Inferior parietal cortex (tissue), 1 donor: ENCODE data around the gene CNTF.

ENCODE experiments used
- DNase-seq: peaks from one replicate; pipeline ENCODE4 v3.0.0-alpha.2; 2016; ENCODE audit errors: extremely low spot score

The CNTF gene

DNA sequence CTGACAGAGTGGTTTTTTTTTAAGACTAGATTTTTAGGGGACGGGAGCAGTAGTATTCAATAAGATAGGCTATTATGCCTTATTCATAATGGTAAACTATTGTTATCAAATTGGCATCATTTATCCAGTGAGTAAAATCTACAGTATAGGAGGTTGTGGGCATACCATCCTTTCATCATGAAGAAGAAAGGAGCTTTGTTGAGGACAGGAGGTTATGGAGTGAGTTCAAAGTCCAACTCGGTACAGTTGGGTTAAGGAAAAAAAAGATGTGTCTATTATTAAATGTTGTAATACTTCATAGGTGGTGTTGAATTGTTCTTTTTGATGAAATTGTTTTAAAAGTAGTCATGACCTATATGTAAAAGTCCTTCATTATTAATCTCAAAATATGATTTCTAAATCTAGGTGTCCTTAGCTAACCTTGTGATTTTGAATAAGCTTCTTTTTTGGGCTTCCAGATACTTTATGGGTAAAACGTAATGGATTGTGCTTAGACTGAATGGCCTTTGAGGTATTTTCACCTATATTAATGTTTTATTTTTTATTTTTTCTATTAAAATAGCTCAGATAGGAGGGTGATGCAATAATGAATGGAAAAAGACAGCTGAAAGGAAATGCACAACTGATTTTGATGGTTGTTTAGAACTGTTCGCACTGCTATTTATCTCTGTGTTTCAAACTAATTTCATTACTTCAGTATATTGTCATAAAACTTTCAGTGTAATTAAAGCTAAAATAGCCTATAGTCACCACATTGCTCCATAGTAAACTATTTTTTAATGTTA, 15.3 kb upstream of the CNTF start:
- no peak for DNase-seq

DNA sequence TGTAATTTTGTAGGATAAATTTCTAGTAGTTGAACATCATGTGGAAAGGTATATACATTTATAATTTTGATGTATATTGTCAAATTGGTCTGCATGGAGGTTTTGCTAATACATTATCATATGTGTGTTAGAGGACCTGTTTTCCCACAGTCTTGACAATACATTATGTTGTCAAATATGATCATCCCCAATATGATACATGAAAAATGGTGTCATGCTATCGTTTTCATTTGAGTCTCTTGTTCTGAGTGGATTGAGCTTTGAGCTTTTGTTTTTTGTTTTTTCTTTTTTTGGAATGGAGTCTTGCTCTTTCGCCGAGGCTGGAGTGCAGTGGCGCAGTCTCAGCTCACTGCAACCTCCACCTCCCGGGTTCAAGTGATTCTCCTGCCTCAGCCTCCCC, 14.1 kb upstream of the CNTF start:
- DNase-seq, result no peak

DNA sequence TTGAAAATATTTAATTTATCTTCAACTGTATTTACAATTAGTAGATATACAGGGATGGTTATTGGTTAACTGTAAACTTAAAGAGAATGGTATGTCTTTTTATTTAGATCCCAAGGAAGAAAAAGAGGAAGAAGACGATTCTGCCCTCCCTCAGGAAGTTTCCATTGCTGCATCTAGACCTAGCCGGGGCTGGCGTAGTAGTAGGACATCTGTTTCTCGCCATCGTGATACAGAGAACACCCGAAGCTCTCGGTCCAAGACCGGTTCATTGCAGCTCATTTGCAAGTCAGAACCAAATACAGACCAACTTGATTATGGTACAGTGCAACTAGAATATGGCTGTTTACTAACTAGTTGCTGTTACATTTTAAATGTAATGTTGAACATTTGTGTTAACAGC, 12.7 kb upstream of the CNTF start:
- DNase-seq, result no peak

DNA sequence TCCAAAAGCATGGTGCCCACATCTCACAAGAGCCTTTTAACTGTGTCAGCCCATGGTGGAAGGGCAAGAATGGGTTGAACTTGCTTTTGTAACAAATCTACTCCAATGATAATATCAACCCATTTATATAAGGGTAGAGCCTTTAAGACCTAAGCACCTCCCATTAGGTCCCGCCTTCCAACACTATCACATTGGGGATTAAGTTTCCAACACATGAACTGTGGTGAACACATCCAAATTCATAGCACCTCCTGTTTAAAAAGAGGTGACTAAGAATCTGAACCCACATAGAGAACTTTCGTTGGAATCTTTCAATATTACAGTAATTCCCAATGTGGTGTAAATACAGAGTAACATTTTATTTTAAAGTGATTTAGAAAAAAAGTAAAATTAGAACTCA, 9.2 kb upstream of the CNTF start:
- DNase-seq, result no peak

DNA sequence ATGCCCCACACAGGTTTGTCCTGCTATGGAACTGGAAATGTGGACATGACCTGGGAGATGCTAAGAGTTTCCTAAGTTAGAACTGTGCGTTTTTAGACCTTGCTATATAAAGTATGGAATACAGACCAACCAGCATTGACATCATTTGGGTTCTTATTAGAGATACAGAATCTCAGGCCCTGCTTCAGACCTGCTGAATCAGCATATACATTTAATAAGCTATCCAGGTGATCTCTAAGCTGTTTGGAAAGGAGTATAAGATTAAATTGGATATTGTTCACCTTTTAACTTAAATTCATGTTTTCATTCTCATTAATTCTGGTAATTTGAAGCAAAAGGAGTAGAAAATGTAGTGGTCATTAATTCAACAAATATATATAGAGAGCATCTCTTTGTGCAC, 6.9 kb upstream of the CNTF start:
- no peak for DNase-seq

DNA sequence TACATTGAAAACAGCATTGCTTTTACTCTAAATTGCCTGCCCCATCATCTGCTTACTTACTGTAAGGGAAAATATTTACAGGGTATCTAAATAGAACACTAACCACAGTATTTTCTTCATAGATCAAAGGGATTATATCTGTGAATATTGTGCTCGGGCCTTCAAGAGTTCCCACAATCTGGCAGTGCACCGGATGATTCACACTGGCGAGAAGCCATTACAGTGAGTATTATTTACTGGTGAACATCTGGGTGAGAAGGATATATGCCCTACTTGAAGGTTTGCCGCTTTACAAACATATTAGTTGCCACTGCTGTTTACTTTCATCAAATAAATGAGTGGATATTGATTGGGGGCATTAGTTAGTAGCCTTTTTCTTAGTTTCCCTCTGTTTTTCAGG, 5.9 kb upstream of the CNTF start:
- DNase-seq, result peak; percentile 23

DNA sequence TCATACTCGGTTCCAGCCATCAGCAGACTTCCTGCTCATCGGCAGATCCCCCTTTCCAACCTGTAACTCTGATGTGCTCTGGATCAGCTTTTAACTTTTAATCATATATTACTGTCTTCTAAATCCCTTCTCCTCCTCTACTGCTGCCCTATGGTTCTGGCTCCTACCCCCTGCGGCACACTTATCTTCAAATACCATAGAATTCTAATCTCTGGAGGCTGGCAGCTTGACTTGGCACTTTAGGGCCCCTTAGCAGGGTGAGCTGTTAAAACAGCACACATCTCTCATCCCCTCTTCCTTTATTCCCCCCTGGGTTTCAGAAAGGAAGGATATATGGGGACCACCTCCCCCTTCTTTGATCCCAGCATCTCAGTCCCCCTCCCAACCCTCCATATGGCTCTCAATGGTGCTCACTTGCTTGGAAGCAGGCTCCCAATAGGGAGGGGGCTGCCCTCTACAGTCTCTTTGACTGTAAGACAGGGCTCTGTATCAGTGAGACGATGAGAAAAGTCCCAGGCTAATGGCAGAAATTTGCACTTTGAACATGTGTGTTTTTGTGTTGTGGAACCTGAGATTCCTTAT, 4.4 kb upstream of the CNTF start:
- DNase-seq, result no peak

DNA sequence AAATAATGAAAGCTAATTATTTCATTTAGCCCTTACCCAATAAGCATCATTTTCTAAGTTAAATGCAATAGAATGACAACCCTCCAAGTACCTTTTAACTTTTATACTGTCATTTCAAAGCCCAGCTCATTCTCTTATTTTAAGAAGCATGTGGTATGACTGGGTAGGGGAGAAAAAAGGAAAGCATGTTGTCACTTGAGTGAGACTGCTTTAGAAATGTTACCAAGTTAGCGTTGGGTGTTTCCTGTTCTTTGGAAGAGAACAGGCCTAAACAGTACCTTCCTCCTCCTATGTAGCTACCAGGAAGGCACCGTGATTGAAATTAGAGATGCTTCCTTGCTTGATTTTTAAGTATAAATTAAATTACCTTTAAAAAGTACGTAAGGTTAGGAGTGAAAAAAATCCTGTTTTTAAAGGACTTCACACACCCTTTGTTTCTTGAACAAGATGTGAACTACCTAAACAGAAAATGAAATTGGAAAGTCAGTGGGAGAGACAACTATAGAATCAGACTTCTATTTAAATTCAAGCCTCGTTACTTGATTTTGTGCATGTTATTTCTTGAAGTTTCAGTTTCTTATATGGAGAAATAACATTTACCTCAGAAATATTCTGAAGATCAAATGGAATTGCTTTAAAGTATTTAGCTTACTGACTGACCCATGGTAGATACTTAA, 741 bp upstream of the CNTF start:
- DNase-seq, result no peak

DNA sequence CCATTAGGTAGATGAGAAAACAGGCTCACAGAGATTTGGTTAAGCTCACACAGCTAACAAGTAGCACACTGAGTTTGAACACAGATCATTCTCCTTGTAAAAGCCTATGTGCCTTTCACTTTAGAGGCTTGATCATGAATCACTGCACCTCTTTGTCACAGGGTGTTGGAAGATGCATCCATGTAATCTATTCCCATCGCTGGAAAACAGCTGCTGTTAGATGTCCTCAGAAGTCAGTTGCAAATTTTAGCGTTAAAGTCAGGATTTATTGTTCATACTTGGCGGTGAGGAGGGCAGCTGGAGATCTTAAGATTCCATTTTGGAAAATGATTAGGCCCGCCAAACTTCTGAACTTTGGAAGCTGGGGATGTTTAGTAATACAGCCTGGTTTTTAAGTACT, 2.6 kb downstream of the CNTF start:
- DNase-seq, result no peak

DNA sequence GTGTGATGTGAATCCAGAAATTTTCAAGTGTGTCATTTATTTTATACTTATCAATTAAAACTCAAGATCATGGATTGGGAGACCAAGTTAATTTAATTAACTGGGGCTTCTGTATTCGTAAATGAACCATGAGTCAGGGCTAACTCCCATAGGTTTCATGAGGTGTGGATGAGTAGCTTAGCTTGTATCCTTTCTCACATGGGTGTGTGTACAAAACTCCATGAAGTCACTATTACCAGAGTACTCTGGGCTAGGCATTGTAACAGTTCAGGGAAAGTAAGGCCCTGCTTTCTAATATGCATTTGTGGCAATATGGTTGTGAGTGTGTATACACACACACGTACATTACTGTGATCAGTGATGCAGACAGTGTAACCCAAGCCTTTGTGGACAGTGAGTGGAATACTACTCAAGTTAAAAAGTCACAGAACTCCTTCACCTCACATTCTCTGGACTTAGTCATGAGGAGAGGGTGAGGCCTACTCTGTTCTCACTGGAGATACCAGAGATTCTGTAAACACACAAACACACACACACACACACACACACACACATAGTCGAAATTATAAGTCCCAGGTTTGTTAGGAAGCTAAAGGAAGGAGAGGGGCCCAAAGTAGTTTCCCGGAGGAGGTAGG, 3.5 kb downstream of the CNTF start:
- no peak for DNase-seq

DNA sequence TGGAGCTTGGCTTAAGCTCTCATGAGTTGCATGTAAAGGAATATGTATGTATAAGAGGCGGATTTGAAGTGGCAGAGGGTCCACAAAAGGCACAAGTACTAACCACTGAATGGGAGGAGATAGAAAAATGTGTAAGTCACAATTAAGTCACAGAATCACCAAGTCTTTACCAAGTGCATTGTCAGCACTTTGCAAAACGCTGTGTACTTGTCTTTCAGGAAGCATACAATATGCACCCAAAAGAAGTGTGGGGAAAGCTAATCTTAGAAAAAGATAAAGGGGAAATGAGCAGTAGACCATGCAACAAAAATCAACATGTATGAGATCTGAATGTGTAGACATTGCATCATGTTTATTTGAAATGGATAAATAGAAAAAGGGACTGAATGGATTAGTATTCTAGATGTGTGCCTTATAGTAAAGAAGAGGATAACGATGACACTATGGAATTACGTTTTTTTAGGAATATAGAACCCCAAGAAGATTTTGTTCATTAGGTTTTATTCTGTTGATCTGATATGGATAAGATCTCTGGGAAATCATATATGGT, 4.5 kb downstream of the CNTF start:
- no peak for DNase-seq

DNA sequence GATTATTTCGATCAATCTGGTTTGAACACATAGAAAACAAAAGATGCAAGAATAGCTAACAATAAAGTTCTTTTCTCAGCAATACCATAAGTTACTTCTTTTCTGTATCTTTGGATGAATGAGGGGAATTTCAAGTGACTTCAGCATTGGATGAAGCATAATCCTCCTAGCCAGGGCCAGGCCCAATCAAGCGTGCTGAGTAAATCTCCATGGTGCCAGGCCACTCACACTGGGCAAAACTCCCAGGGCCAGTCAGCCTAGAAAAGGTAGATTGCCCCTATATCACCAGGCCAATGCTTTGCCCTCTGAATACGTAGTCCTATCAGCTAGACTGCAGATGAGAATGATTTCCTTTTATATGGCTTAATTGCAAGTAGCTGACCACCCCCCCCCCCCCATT, 6.0 kb downstream of the CNTF start:
- no peak for DNase-seq

DNA sequence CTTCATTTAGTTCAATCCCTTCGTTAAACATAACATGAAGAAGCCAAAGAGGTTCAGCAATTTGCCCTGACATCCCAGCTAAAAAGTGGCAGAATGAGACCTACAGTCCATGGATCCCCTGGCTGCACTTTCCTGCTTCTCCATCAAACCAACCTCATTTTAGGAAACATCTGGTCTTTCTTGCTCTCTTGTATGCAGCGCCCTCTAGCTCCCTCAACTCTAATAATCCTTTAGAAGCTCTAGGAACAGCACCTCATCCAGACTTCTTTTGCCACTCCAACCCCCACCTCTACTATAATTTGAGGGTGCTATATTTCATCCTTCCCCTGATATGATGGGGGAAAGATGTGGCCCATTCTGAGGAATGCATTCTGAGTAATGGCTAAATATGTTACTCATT, 7.4 kb downstream of the CNTF start:
- peak; percentile 33 for DNase-seq

DNA sequence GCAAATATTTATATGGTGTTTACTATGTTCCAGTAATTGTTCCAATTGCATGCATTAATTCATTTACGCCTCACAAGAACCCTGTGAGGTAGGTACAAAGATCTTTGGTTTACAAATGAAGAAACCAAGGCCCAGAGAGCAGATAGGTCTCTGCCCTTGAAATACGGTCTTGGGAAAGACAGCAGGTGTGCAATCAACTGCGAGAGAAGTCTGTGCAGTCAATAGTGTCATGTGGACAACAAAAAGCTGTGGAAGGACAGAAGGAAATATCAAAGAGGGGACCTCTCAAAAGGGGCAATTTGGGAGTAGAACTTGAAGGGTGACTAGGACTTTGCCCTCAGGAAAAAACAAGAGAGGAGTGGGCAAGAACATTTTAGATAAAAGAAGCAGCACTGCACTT, 8.9 kb downstream of the CNTF start:
- DNase-seq, result no peak

DNA sequence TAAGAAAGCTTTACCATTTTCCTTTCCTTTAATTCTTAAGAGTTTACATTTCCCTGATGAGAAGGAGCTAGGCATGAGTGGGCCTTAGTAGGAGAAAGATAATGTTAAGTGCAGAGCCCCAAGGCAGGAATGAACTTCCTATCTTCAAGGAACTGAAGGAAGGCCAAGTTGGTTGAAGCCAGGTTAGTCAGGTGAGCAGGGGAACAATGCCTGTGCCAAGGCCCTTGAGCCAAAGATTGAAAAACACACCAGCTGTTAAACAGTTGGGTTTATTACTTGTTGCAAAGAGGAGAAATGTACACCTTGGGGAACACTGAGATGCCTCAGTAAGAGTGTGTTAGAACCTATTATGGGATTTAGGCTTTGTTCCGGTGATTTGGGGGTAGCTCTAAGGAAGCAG, 10.0 kb downstream of the CNTF start:
- no peak for DNase-seq

DNA sequence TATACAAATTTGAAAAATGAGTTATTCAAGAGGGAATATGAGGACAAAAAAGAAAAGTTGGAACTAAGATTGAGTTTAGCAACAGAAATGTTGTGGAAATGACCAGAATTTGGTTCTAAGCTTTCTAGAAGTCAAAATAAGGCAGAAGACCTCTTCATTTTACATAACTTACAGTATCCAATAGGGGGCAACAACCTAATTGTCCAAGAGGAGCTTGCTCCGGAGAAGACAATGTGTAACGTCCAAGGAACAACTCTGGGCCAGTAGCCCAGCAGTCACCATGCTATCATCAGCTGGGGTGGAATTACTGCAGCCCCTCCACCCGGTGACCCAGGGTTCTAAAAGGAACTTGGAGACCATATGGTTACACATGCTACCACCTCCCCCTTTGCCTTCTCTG, 14.1 kb downstream of the CNTF start:
- DNase-seq, result no peak

DNA sequence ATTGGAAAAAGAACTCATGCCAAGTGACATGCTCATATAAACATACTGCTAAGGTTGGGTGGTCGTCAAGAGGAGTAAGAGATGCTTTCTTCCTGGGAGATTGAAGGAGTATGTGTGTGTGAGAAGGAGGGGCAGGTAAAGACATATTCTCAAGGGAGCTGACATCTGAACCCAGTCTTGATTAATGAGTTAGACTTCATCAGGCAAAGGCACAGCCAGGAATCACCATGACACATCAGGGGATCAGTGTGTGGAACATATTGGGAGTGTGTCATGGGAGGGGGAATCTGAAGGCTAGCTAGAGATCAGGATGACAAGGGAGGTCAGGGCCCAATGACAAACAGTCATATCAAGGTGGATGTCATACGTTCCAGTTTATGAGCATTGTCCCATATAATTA, 14.9 kb downstream of the CNTF start:
- DNase-seq, result no peak

DNA sequence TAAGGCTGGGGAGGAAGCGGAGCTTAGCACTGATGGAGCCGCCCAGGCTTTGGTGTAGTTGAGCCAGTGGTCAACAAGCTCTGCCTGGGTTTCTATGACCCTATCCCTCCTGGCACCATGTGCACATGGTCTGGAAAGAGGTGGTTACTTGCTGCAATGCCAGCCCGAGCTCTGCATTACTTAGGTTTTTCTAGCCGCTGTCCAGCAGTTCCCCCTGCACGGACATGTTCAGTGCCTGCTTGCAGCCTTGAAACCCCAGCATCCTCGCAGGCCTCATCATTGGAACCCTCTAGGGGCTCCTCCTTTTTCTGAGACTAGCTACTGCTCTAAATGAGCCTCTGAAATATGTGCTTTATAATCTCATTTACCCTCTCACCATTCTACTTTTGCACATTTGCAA, 16.6 kb downstream of the CNTF start:
- no peak for DNase-seq

DNA sequence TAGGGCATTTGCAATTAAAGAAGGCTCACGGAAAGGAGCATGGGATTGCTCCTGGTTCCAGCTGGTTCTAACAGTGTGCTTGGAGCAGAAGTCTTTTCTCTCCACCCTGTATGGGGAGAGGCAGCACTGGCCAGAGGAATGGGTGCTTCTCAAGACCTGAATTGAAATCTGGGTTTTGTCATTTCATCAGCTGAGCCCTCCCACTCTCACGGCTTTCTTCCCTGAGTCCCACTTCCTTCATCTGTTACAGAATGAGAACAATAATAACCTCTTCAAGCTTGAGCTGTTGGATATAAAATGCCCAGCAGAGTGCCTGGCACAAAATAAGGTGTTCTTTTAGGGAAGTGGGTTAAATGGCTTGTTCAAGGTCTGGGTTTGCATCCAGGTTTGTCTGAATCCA, 17.2 kb downstream of the CNTF start:
- DNase-seq, result no peak

DNA sequence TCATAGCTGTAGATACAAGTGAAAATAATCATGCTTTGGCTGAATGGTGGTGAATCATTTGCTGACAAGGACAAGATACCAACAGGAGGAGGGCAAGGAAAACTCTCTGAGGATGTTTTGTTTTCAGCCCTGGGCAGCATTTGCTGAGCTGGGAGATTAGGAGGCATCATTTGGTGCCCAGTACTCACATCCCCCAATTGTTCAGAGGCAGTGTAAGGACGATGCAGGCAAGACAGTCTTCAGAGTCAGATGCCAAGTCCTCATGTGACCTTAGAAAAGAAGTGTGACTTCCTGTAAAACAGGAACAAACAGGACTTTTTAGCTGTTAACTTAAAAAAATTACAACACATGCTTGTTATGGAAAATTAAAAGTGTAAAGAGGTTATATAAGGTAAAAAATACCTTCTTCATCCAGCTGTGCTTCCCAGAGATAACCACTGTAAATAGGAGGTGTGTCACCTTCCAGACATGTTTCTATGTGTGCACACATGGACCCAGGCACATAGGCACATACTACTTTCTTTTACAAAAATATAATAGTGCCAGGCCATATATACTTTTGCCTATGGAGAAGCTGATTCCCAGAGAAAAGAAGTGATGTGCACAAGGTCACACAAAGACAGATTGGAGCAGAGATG, 18.0 kb downstream of the CNTF start:
- DNase-seq, result no peak

DNA sequence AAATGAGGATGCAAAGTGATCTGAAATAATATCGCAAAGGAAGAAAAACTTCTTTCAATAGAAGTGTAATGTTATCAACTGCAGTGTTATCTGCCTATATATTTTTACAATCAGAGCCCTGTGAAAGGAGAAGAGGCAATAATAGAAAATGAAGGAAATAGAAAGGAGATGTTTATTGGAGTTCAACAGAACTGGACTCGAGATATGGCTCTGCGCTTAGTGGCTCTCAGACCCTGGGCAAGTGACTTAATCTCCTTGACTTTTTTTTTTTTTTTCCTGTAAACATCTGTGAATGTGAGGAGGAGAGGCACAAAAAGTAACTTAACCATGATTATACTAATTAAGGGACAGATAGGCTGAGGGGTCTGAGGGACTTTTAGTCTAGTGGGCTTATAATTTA, 18.9 kb downstream of the CNTF start:
- DNase-seq, result no peak
